KBM-7 (cell line): ENCODE measurements around the gene FOXP2.
"Not testable (repeated sequence)": the region's sequence is repeated elsewhere in the genome, so short reads cannot be mapped to it uniquely, and the experiment has no call there.

Source experiments
- DNase-seq: peaks from one replicate; pipeline ENCODE4 v3.0.0-alpha.2; 2015
- in situ Hi-C: fragments of 300-500 bp; cut with MboI; formaldehyde crosslinking; loops from 2 replicates; pipeline ENCODE4 v1.14.3; 2020; ENCODE audit warnings: low sequenced_read_pairs, low pct_unique_long_range_greater_than_20kb, mixed read lengths

FOXP2 gene

GRCh38 chr7:114418117-114418516 lies 3.5 kb downstream of the FOXP2 start:
- no peak for DNase-seq
- in situ Hi-C loops = loop anchor here (25.0 kb wide), 1 partner anchor 331 kb away; no protein-coding TSS in a partner anchor

GRCh38 chr7:114419441-114420272 lies 5.0 kb downstream of the FOXP2 start:
- in situ Hi-C loops = loop anchor here (25.0 kb wide), 1 partner anchor 332 kb away; no protein-coding TSS in a partner anchor
- no peak for DNase-seq

- DNase-seq = peak; percentile 21
Observed at GRCh38 chr7:114422507-114423501, 8.2 kb downstream of the FOXP2 start.

DNA sequence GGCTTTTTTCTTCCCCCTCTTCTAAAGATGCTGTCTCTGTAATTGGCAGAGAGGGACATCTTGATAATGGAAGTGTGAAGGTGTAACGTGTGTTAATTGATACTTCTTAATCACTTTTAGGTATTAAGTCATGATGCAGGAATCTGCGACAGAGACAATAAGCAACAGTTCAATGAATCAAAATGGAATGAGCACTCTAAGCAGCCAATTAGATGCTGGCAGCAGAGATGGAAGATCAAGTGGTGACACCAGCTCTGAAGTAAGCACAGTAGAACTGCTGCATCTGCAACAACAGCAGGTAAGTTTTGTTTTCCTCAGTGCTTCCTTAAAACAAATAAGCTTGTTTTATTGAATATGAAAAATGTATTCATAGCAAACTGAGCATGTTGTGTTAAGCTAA lies 11.8 kb downstream of the FOXP2 start:
- in situ Hi-C loops = no loop called here

More at GRCh38 chr7:114422507-114423501, 8.2 kb downstream of the FOXP2 start:
- in situ Hi-C loops = loop anchor here (25.0 kb wide), 1 partner anchor 336 kb away; no protein-coding TSS in a partner anchor

DNA sequence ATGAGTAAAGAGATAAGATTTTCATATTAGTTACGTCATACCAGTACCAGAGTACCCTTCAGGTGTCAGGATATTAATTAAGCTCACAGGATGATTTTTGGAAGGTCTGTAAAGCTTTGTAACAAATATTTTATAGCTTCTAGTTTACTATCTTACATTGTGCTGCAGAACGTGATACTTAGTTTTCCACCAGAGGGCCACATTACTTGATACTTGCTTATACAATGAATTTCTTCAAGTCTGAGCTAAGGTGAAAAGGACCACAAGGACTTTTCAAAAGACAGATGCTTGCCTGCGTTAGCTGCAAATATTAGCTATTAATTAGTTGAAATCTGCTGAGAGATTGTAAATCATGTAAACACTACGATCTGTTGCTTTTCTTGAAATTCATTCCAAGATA lies 12.2 kb downstream of the FOXP2 start:
- in situ Hi-C loops = no loop called here
- peak; percentile 15 for DNase-seq

More for the DNA sequence above, 11.8 kb downstream of the FOXP2 start:
- no peak for DNase-seq

DNA sequence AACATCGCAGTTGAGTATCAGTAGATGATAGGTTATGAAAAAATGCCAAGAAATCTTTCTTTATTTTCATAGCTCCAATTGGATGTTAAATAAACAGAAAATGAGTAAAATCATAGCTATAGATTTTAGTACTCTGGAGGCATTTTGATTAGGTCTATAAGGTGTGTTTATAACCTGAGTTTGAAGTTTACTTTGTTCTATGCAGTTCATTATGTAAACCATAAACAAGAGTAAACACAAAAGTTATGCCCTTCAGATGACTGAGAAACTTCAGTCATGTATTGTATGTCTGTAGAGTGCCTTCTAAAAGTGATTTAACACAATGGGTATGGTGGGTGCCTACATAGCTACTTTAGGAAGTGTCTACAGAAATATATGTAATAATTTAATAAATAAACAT lies 13.6 kb downstream of the FOXP2 start:
- DNase-seq = no peak
- in situ Hi-C loops = no loop called here

DNA sequence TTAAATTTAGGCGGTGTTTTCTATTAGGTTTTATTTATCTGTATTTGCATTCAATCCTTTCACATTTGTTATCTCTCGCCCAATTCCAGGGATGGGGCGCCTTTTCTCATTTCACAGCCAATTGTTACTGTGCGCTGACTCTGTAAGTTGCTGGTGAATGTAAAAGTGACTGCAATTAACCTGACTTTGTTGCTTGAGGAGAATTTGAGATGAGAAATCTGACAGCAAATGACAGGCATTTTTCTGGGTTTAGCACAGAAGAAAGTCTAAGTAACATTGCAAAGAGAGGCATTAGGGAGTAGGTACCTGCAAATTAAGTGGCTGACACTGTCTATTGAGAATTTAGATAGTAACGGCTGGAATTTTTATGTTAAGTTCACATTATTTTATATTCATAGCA lies 16.6 kb downstream of the FOXP2 start:
- DNase-seq = no peak
- in situ Hi-C loops = no loop called here

DNA sequence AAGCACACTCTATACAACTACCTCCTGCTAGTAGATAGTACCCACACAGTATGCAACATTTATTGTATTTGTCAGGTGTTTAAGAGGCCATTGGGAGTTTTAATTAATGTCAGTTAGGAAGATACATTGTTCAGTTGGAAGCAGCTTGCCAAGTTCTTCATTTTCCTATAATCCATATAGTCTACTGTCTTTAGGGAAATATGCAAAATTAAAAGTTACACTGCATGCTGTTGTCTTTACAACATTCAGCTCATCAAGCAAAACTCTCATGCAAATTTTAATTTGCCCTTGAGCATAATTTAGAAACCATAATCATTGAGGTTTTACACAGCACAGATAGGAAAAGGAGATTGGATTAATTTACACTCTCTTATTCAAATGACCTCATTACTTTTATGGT lies 17.4 kb downstream of the FOXP2 start:
- in situ Hi-C loops = no loop called here
- no peak for DNase-seq

GRCh38 chr7:114432703-114433102 lies 18.1 kb downstream of the FOXP2 start:
- in situ Hi-C loops = no loop called here
- no peak for DNase-seq

GRCh38 chr7:114439581-114439980 lies 25.0 kb downstream of the FOXP2 start:
- in situ Hi-C loops = no loop called here
- DNase-seq = no peak

DNA sequence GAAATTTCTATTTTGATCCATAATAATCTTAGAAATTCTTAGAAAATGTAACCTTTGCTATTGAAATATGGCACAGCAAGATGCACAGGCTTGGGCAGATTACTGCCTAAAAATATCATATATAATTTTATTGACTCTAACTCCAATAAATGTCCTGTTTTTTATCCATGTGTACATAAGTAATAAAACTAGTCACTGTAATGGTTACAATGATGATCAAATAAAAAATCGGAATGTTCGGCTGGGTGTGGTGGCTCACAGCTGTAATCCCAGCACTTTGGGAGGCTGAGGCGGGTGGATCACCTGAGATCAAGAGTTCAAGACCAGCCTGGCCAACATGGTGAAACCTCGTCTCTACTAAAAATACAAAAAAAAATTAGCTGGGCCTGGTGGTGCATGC lies 26.3 kb downstream of the FOXP2 start:
- in situ Hi-C loops = not testable (repeated sequence)

DNA sequence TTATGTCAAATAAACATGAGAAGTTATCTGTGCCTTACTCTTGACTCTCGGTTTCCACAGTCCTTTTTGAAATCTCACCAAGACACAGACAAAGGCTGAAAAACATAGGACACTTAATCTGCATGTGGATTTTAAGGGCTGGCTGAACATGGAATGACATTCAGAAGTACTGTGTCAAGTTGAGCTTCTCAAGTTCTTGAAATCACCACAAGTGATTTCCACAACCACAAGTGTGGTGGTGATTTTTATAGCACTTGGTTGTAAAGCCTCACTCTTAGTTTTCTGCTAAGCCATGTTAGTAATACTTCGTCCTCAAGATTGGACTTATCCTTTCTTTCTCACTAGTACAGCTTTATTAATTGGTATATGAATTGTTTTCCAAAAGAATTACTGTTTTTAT lies 29.6 kb downstream of the FOXP2 start:
- no peak for DNase-seq
- in situ Hi-C loops = no loop called here

More for the DNA sequence above, 26.3 kb downstream of the FOXP2 start:
- DNase-seq = not testable (repeated sequence)

DNA sequence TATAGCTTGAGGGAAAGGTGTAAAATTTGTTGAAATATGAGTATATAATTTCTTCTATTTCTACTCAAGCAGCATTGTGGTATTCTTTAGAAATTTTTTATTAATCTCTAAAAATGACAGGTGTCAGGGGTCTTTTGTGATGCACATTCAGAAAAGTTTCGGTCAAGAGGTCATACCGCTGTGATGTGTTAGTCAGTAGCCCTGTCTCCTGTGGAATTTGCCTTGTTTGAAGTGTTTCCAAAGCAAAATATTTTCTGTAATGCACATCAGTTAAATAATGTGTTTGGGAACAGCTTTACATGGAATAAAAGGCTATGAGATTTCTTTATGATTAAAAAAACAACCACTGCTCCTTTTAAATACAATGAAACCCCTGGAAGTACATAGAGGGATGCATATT lies 35.8 kb downstream of the FOXP2 start:
- in situ Hi-C loops = no loop called here
- no peak for DNase-seq

GRCh38 chr7:114459574-114459973 lies 45.0 kb downstream of the FOXP2 start:
- in situ Hi-C loops = no loop called here
- no peak for DNase-seq

- no peak for DNase-seq
- in situ Hi-C loops = no loop called here
Observed at GRCh38 chr7:114460021-114460420, 45.4 kb downstream of the FOXP2 start.

DNA sequence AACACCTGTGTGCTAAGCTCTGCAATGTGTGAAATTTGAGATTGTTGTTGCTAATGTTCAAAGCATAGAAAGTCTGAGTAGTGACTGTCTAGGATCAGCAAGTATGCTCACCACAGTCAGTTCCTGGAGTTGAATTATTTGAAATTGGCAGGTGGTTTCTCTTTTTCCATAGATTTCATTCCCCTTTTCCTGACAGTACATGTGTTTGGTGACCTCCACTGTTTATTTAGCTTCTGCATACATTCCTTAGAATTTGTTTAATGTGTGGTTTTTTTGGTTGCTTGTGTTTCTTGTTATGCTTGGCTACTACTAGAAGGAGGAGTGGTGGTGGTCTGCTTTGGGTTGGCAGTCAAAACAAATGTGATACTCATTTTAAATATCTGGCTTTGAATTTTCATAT lies 52.3 kb downstream of the FOXP2 start:
- no peak for DNase-seq
- in situ Hi-C loops = no loop called here

DNA sequence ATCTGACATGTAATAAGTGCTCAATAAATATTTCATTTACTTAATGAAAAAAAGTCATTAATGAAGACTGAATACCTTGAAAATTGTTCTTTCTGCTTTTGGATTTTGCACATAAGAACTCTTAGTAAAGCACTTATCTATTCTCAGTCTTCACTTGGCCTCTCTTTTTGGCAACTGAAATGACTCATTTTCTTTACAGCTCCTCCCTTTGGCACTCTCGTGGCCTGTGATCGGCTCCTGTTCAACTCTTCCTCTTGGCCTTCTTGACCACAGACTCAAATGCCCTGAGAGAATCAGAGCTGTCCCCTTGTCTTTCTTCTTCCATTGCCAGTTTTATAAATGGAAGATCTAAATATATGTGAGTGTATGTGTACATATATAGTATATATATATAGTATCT lies 54.2 kb downstream of the FOXP2 start:
- in situ Hi-C loops = no loop called here
- no peak for DNase-seq

DNA sequence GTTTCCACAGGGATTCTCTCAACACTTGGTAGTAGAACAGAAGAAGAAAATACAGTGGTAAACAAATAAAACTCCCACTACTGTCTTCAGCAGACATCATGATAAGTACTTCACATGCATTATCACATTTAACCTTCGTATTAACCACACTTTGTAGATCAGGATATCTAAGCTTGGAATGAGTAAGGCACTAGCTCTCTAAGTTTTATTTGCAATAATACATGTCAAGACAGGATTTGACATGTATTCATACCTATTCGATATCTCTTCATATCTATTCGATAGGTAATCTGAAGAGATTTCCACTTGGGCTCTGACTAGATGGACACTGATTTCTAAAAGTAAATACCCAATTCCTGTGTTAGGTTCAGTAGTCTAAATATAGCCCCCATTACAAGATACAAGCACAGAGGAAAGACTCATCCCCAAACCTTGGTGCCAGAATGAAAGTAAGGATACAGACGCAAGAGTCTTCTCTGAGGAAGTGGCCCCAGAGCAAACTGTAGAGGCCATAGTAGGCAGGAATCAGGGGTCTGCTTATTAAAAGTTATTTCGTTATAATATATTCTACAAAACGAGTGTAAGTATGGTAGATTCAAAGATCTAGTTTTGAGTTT lies 58.4 kb downstream of the FOXP2 start:
- no peak for DNase-seq
- in situ Hi-C loops = no loop called here

- in situ Hi-C loops = no loop called here
- no peak for DNase-seq
Observed at GRCh38 chr7:114478384-114478783, 63.8 kb downstream of the FOXP2 start.
